CD4-positive, alpha-beta T cell treated with Interleukin-17A for 4 hours (primary cell): ENCODE measurements around the gene PTGER1.

Experiments used
- DNase-seq: peaks from one replicate; pipeline ENCODE4 v3.0.0-alpha.2; 2020; ENCODE audit warnings: mixed read lengths

Gene PTGER1

DNA sequence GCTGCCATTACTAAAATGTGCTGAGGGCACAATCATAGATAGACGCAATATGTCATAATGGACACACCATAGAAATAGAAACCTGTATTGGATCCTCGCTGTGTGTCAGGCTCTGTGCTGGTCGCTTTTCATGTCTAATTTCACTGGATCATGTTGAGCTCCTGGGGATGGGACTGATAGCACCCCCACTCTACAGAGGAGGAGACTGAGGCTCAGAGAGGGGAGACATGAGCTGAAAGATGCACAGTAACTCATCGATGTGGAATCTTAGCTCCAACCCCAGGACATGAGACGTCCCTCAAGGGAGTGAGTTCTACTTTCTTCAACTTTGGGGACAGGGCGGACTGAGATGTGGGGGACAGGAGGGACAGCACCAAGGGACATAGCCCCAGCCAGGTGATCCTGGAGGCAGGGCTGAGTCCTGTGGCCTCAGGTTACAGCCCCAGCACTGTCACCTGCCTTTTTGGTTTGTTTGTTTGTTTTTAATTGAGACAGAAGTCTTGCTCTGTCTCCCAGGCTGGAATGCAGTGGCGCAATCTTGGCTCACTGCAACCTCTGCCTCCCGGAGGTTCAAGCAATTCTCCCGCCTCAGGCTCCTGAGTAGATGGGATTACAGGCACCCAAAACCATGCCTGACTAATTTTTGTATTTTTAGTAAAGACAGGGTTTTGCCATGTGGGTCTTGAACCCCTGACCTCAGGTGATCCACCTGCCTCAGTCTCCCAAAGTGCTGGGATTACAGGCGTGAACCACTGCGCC, 27.4 kb upstream of the PTGER1 start:
- DNase-seq: no peak

DNA sequence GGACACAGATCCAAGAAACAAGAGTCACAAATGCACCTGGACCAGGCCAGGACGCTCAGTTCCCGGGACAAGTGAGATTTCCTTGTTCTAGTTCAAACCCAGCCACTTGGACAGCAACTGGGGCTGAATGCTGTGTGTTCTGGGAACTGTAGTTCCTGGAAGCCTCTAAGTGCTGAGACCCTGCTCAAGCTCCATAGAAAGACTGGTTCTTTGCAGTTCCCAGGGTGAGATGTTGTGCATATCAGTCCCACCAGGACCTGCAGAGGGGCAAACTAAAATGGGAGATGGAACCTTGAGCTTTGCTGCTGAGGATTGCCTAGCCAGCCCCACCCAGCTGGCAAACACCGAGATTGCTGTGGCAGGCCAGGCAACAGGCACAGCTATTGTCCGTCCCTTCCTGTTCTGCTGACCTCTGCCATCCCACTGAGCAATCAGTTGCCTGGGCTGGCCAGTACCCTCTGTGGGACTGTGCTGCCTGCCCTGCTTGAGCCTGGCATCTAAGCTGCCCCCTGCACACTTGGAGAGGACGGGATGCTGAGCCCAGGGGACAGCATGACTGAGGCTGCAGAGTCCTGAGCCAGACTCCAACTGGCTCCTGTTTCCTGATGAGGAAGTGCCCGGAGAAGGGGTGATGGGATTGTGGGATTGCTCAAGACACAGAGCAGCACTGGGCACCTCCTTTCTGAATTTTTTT, 22.2 kb upstream of the PTGER1 start:
- DNase-seq: no peak

DNA sequence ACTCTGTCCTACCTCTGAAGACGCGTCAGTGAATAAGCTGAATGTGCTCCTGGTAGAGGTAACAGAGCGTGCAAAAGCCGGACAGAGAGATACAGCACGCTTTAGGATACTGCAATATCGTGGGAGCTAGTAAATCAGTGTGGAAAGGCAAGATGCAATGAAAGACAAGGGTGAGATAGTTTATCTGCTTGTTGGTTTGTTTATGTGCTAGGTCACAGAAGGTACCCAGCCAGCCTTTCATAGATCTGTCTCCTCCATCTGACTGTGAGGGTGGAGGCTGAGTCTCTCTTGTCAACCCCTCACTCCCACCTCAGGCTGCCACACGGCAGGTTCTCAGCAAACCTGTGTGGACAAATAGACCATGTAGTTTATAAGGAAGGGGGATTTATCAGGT, 21.7 kb upstream of the PTGER1 start:
- no peak for DNase-seq

DNA sequence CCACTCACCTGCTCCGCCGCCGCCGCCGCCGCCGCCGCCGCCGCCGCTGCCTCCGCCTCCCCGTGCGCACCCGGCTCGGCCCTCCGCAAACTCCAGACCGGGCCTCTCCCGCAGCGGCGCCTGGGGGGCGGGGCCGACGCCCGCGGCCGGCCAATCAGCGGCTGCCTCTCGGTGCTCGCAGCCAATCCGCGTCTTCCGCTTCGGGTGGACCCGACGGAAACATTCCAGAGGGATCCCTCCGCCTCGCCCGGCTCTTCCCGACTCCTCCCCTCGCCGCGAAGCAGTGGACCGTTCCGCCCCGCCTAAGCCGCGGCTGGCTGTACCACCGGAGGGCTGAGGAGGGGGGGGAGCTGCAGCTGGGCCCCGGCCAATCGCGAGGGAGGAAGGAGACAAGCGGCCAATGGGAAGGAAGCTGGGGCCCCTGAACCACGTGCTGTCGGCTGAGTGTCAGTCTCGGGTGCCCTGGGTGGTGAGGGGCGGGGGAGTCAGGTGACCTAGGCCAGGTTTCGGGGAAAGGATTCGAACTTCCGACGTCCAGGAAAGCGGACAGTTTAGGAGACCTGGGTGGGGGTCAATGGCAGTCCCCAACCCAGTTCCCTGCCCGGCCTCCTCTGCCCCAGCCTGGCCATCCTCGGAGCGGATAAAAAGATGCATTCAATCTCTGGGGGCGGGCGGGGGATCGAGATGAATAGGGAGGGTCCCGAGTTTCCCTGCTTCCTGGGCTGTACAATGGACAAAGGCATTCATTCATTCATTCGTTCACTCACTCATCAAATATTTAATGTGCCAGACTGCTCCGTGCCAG, 21.1 kb upstream of the PTGER1 start, which contains the start of gene GIPC1:
TSS of gene GIPC1 (minus strand) at position 99 of the 805 bp plus-strand sequence. CDS start 13,151 bp downstream, outside the sequence.
- peak; percentile 89 for DNase-seq

DNA sequence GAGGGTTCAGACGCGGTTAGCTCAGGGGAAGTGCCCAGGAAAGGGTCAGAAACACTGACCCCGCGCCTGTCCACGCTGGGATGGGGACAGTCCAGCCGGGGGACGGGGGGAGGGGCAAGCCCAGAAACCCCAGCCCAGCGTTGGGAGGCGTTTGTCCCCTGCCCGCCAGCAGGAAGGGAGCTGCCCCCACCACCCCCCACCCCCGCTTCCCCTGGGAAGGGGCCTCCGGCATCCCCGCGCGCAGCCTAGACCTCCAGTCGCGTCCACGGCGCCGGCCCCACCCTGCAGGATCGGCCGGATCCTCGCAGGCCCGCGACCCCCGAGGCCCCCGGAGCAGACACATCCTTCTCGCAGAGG, 20.5 kb upstream of the PTGER1 start:
- DNase-seq: no peak

DNA sequence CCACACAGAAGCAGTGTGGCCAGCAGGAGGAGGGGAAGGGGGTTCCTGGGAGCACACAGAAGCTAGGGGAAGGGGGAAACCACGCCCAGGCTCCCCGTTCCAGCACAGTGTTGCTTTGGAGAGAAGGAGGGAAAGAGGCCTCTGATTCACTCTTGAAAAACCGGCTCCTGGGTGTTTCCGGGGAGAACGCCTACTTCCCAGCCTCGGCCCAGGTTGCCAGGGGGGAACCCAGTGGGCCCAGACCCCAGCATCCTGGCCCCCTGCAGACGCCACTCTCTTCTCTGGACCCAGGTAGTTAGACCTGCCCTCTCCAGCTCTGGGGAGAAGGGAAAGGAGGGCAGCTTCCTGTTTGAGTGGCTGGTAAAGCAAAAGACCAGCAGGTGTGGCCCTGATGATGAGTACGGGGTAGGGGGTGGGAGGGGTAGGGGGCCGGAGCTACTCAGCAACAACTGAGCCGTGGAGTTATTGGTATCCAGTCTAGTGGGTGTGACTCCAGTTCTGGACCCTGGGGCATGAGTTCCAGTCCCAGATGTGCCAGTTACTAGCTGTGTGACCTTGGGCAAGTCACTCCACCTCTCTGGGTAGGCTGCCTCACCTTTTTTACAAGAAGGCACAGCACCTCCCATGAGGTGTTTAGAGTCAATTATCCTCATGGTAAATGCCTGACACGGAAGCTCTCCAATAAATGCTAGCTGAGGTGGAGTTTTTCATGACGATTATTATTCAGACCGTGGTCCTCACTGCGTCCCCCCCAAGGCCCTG, 19.9 kb upstream of the PTGER1 start:
- no peak for DNase-seq

DNA sequence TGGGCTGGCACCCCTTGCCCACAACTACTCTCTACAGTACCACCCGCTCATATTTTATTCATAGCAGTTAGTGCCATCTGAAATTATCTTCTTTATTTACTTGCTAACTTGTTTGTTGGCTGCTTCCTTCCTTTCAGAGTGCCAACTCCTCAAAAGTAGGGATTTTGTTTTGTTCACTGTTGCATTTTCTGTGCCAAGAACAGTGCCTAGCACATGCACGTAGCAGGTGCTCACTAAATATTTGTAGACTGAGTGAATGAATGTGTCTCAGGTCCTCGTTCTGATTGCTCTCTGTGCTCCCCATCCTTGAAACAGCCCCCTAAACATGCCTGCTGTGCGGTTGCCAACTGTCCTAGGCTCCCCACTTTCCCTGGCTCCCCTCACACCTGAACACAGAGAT, 19.3 kb upstream of the PTGER1 start:
- DNase-seq: no peak

DNA sequence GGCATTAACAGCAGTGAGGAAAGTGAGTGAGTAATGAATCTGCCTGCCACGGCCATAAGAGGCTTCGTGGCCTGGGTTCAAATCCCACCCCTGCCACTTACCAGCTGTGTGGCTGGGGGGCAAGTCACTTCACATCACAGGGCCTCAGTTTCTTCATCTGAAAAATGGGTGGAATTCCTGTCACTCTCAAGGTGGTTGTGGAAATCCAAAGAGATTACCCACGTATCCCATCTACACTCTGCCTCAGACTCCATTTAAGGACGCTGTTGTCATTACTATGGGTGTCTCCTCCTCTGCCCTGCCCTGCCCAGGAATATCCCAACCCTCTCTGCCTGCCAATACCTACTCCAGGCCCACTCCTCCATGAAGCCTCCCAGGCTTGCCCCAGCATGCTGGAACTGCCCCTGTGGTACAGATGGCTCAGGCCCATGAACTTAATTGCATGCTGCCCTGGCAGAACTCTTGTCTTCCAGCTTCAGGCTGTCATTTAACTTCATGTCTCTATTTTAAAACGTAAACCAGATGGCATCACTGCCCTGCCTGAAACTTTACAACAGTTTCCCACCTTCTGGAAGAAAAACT, 17.7 kb upstream of the PTGER1 start:
- no peak for DNase-seq

DNA sequence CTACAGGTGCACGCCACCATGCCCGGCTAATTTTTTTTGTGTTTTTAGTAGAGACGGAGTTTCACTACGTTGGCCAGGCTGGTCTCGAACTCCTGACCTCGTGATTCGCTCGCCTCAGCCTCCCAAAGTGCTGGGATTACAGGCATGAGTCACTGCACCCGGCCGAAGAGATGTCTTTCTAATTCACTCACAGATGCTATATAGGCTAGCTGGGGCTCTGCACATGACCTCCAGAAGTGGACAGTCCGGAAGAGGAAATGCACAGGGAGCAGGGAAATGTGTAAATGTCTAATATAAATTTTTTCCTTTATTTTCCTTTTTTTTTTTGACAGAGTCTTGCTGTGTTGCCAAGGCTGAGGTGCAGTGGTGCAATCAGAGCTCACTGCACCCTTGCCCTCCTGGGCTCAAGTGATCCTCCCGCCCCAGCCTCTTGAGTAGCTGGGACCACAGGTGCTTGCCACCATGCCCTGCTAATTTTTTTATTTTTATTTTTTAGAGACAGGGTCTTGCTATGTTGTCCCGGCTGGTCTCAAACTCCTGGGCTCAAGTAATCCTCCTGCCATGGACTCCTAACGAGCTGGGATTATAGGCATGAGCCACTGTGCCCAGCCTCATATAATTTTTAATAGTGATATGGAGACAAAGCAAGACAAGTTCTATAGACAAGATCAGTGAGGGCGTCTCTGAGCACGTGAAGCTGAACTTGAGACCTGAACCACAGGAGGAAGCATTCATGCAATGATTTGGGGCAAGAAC, 12.4 kb upstream of the PTGER1 start:
- no peak for DNase-seq

DNA sequence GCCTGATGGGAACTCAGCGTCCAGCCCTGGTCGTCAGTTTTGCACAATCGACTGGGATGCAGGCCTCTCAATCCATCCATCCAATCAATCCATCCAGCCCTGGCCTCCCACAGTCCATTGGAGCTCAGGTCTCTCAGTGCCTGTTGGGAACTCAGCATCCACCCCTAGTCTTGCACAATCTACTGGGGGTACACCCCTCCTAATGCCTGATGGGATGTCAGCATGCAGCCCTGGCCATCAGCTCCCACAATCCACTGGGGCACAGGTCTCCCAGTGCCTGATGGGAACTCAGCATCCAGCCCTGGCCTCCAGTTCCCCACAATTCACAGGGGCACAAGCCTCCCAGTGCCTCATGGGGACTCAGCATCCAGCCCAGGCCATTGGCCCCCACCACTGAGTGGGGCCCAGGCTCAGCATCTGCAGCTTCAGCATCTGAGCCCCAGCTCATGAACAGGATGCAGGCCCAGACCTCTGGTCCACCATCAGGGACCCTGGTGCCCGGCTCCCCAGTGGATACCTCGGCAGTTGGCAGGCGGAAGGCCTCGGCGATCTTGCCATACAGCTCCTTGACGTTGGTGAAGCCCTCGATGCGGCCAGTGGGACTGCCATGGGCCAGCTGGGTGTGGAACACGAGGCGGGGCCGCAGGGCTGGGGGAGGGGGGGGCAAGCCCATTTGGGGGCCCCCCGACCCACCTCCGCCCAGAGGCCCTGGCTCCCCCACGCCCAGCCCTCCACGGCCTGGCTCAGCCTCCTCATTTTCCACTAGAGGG, 7.2 kb upstream of the PTGER1 start:
- no peak for DNase-seq

DNA sequence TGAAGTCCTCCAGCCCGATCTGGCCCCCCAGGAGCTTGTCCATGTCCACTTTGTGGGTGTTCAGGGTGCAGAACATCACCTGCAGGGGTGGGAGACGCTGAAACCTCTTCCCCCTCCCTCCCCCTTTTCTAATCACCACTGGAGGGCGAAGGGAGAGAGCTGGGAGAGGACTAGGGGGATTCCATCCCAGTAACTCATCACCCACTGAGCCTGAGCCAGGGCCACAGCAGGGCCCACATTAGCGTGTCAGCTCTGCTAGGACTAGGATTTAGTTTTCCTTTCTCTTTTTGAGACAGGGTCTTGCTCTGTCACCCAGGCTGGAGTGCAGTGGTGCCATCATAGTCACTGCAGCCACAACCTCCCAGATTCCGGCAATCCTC, 5.5 kb upstream of the PTGER1 start:
- DNase-seq: no peak

DNA sequence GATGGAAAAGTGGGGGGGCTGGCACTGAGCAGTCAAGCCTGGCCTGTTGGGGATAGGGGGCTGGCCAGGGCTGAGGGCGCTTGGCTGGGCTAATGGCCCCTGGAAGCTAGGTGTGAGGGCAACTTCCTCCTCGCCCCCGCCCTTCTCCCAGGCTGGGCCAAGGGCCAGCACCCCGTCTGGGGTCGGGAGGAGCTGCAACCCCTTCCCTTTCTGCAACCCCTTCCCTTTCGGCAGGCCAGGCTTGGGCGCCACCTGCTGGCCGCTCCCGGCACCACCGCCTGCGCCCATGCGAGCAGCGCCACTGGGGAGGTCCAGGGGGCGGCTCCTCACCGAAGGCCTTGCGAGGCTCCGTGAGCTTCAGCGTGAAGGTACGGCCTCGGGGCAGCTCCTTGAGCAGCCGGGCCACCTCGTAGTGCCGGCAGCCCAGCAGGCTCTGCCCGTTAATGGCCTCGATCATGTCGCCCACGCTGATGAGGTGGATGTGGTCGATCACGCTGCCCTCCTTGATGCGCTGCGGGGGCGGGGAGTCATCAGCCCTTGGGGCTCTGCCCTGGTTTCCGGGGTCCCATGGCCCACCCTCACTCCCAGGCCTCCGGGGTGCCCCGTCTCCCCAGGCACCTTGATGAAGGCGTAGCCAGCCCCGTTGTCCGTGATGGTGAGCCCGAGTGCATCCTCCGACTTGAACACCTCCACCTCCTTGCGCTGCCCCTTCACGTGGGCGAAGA, 5.0 kb upstream of the PTGER1 start:
- peak; percentile 74 for DNase-seq

DNA sequence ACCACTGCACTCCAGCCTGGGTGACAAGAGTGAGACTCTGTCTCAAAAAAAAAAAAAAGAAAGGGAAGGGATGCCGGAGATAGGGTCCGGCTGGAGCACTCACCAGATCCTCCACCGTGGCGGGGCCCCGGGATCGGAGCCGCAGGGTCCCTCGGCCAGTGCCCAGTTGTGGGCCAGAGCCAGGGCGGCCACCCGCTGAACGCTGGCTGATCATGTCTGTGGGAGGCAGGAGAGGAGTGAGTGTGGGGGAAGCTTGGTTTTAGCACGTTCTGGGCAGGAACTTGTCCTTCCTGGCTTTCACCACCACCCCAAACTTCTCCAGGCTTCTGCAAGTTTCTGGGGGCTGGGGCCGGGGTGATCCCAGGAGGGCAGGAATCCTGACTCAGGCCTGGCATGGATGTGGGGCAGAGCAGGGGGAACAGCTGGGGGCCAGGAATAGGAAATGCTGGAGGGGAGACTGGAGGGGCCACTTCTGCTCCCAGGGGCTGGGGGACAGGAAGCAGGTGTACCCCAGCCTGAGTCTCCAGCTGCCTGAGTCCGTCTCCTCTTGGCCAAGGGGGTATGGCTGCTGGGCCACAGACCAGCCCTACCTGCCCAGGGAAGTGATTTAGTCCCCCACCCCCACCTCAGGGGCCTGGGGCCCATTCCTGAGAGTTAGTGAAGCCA, 4.3 kb upstream of the PTGER1 start:
- no peak for DNase-seq

DNA sequence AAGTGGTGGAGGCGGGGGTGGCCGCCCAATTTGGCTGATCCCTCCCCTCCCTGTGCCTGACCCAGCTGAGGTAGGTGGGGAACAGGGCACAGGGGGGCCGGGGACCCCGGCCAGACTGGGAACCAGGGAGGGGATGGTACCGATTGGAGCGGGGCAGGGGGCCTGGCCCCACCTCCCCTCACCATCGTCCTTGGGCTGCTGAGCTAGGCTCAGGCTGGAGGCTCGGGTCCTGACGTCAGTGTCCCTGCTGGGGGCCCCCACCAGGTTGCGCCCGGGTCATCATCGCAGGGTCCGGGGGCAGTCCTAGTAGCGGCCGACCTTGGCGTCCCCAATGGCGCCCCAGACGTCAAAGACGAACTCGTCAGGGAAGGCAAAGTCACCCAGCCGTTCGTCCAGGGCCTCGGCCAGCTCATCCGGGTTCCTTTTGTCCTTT, 3.0 kb upstream of the PTGER1 start:
- no peak for DNase-seq

DNA sequence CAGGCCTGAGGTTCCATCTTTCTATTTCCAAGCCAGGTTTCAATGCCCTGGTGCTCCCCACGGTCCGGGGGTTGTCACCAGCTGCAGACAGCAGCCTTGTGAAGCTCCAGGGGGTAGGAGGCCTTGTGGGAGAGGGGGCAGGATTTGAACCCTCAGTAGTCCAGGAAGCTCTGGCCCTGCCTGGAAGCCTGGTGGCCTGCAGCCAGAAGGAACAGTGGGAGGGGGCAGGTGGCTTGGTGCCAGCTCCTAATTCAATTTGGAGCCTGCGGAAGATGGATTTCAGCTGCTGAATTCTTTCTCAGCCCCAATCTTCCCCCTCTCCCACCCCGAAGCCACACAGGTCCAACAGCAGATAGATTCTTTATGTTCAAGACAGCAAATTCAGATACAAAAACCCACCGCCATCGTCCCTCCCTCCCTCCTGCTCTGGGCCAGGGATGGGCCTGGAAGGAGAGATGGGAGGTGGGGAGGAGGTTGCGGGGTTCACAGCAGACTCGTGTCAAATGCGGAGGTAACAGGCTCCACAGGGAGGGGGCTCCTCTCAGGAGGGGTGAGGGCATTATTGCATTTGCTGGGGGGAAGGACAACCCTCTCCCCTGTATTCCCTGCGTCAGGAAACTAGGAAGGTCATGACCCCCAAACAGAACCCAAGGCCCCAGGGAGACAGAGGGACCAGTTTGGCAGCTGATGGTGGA, 2.4 kb upstream of the PTGER1 start:
- DNase-seq: no peak

DNA sequence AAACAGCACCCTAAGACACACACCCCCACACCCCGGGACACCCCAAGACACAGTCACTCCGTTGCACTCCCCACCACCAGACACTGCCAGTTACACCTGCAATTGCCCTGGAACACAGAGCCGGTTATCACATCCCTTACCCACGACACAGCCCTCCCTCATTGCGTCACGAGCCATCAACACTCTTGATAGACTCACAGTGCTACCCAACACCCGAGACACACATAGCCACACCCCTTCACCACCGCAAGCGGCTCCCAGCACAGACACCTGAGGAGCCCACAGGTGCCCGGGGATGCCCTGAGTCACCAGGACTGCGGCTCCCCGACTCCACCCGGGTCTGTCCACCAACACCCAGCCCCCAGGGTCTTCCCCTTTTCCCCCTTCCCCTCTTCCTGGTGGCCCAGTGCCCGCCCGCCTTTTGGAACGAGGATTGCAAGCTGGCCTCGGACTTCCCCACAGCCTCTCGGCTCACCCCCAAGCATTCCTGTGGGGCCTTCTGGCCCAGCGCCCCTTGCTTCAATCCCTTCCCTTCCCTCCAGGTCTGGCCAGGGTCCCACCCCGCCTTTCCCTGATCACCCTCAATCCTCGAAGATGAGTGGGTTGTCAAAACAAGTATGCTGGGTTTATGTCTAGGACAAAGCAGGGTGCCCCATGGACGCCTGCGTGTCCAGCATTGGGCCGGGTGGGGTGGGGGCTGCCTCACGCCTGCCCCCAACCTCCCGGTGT, 1.7 kb upstream of the PTGER1 start:
- peak; percentile 15 for DNase-seq

DNA sequence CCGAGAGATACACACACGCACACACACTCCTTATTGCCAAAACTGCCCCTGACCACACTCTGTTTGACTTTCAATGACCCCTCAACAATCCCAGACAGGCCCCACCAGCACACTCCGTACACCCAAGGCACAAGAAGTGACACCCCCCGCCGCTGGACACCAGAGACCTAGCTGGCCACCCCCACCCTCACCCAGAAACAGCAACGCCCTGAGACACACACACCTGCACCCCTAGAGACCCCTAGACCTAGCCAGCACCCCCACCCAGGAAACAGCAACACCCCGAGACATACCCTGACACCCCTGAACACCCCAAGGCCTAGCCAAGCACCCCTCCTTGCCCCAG, 1.1 kb upstream of the PTGER1 start:
- no peak for DNase-seq

DNA sequence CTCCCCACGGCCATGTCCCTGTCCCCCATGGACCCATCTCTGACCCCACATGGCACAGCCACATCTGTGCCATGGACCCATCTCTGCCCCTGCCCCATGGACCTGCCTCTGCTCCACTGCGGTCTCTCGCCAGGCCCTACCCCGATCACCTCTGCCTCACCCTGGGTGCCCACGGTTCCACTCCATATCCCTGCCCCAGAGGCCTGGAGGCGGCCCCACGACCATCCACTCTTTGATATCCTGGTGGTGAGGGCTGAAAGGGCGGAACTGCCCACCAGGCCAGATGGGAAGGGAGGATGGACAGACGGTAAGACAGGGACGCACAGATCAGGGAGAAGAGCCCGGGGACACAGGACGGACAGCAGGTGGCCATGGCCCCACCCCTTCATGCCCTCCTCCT, 327 bp downstream of the PTGER1 start:
- DNase-seq: no peak
